BLaER1 (cell line): Measurements from ENCODE around the gene TADA2A.
A peak's percentile ranks its signal among the peaks of the same experiment; 100 is the strongest.

Source experiments
- H3K27ac ChIP-seq: shearing (Covaris generic); formaldehyde crosslinking; 2 replicates; pipeline ENCODE4 v1.8.1; 2022
- H3K27me3 ChIP-seq: shearing (Covaris generic); formaldehyde crosslinking; 2 replicates; pipeline ENCODE4 v1.8.1; 2022
- H3K36me3 ChIP-seq: shearing (Covaris generic); formaldehyde crosslinking; 2 replicates; pipeline ENCODE4 v1.8.1; 2022
- H3K4me1 ChIP-seq: shearing (Covaris generic); formaldehyde crosslinking; 2 replicates; pipeline ENCODE4 v1.8.1; 2022
- H3K4me2 ChIP-seq: shearing (Covaris generic); formaldehyde crosslinking; 2 replicates; pipeline ENCODE4 v1.8.1; 2022
- H3K4me3 ChIP-seq: shearing (Covaris generic); formaldehyde crosslinking; 2 replicates; pipeline ENCODE4 v1.8.1; 2022
- H3K9ac ChIP-seq: shearing (Covaris generic); formaldehyde crosslinking; 2 replicates; pipeline ENCODE4 v1.8.1; 2022
- H3K9me3 ChIP-seq: shearing (Covaris generic); formaldehyde crosslinking; 2 replicates; pipeline ENCODE4 v1.8.1; 2022
- H4K20me1 ChIP-seq: shearing (Covaris generic); formaldehyde crosslinking; 2 replicates; pipeline ENCODE4 v1.8.1; 2022
- Cebpa-rat ChIP-seq: shearing (Covaris generic); IDR thresholded peaks from 2 replicates; pipeline ENCODE4 v1.8.1; 2022

TADA2A gene, protein sequence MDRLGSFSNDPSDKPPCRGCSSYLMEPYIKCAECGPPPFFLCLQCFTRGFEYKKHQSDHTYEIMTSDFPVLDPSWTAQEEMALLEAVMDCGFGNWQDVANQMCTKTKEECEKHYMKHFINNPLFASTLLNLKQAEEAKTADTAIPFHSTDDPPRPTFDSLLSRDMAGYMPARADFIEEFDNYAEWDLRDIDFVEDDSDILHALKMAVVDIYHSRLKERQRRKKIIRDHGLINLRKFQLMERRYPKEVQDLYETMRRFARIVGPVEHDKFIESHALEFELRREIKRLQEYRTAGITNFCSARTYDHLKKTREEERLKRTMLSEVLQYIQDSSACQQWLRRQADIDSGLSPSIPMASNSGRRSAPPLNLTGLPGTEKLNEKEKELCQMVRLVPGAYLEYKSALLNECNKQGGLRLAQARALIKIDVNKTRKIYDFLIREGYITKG

DNA sequence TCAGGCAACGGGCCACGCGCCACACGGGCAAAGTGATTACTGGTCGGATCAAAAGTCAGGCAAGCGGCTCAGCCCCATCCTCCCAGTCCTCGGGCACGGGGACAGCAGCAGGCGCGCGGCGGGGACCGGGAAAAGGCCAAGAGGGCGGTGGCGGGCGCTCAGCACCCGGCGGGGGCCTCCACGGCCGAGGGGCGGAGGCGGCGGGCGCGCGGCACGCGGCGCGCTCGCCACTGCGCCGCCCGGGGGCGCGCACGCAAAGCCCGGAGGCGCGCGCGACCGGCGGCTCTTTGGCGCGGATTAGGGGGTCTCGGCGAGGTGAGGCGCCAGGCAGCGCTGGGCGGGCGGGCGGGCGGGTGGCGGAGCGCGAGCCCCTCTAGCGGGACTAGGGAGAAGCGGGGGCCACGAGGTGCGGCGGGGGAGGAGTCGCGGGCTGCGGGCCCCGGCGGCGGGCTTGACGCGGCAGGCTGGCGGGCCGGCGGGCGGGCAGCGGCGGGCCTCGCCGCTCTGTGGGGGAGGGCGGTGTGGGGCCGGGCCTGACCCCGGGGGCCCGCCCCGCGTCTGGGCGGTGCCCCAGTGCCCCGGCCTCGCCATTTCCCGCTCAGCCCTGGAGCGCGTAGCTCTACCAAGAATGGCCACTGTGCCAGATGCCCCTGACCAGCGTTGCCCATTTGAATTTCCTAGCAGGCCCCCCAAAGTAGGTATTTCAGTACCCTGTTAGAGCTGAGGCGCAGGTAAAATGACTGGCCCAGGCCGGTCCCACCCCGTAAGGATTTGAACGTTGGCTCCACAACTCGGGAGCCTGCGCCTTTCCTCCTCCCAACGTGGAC is at the start of gene TADA2A, which contains the start of gene ACACA:
Gene TADA2A (plus strand): TSS at position 252 of the 827 bp plus-strand sequence. CDS start 4,480 bp downstream, outside the sequence.
Gene ACACA (minus strand): TSS at position 202 of the 827 bp plus-strand sequence. CDS start 537 bp downstream, outside the sequence.
- H3K9ac ChIP-seq: peak within 1 kb of the TSS; percentile 91
- H3K4me2 ChIP-seq: peak within 1 kb of the TSS; percentile 77
- peak within 1 kb of the TSS; percentile 89 for H3K27ac ChIP-seq
- no peaks in the 10 kb centered on the region for H3K27me3 ChIP-seq
- TF ChIP-seq Cebpa-rat: no peak
- H4K20me1 ChIP-seq: no peaks in the 10 kb centered on the region
- H3K4me1 ChIP-seq: peaks cover 32% of the 10 kb centered on the region
- H3K4me3 ChIP-seq: peak within 1 kb of the TSS; percentile 78
- H3K36me3 ChIP-seq: peaks cover 23% of the 10 kb centered on the region
- no peaks in the 10 kb centered on the region for H3K9me3 ChIP-seq

DNA sequence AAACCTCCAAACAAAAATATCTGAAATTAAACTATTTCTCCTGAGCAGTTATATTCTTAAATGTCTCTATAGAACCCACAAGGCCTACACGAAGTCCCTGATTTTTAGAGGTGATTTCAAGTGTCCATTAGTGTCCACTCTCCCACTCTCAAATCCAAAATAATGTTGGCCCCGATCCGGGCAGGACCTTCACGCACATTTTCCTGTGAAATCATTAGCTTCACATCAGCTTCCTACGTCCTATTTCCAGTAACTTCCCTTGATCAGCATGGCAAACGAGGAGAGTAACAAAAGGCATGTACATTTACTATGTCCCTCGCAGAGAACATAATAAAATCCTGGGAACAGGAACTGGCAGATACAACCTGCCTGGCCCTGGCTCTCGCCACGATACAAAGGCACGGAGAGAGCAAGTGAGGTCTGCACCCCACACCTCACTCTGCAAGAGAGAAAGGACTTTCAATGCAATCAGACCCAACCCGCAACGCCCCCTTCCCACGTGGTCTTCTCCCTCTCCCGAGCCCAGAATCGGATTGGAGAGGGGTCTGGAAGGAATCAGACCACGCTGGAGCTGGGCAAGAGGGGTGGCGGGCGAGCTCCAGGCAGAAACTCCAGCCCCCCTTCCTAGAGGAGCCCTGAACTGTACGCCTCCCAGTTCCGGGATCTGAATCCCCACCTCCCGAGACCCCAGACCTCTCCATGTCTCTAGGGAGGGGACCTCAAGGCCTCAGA is 48.4 kb upstream of the TADA2A start:
- Histone ChIP-seq H3K9ac (peak overlapping the region; percentile 96), H3K27ac (peak overlapping the region; percentile 91), H3K27me3 (no peaks in the 10 kb centered on the region), H3K9me3 (no peaks in the 10 kb centered on the region), H3K4me3 (peak overlapping the region; percentile 98), H3K4me1 (peaks cover 27% of the 10 kb centered on the region), H3K36me3 (peaks cover 20% of the 10 kb centered on the region), H4K20me1 (peaks cover 45% of the 10 kb centered on the region), H3K4me2 (peak overlapping the region; percentile 80)
- TF ChIP-seq Cebpa-rat: no peak

DNA sequence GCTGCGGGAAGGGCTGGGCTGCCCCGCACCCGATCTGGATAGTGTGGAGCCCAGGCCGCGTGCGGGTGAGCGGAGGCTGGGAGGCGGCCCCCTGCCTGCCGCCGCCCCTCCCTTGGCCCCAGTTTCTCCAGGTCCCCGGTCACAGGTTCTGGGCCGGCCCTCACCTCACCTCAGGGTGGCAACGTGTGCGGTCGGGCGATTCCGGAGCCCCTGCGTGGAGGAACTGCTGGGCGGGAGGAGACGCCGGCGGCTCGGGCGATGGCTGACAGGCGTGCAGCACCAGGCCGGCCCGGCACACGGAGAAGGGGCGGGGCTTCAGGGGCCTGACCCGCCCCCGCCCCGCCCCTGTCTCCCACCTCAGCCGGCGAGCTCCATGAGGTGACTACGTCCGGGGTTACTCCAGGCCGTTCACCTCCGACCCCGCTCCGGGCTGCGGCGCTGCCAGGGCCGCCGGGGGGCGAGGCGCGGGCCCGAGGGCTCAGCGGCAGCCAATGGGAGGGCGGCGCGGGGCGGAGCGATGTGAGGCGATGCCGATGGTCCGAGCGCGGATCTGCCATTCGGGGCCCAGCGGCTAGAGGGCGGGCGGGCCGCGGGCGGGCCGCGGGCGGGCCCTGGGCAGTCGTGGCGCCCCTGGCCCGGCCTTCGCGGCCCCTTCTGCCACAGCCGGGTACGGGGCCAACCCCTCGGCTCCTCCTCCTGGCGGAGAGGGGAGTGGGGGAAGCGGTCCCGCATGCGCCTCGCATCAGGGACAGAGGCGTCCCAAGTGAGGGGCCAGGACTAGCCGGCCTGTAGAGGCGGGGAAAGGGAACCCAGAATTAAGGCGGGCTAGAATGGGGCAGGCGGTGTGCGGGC is 47.6 kb upstream of the TADA2A start:
- no peaks in the 10 kb centered on the region for H3K9me3 ChIP-seq
- H3K36me3 ChIP-seq: peaks cover 12% of the 10 kb centered on the region
- TF ChIP-seq Cebpa-rat: no peak
- peak overlapping the region; percentile 80 for H3K4me2 ChIP-seq
- H3K27me3 ChIP-seq: no peaks in the 10 kb centered on the region
- peak overlapping the region; percentile 96 for H3K9ac ChIP-seq
- H3K4me3 ChIP-seq: peak overlapping the region; percentile 98
- peaks cover 27% of the 10 kb centered on the region for H3K4me1 ChIP-seq
- peak overlapping the region; percentile 91 for H3K27ac ChIP-seq
- peaks cover 37% of the 10 kb centered on the region for H4K20me1 ChIP-seq

DNA sequence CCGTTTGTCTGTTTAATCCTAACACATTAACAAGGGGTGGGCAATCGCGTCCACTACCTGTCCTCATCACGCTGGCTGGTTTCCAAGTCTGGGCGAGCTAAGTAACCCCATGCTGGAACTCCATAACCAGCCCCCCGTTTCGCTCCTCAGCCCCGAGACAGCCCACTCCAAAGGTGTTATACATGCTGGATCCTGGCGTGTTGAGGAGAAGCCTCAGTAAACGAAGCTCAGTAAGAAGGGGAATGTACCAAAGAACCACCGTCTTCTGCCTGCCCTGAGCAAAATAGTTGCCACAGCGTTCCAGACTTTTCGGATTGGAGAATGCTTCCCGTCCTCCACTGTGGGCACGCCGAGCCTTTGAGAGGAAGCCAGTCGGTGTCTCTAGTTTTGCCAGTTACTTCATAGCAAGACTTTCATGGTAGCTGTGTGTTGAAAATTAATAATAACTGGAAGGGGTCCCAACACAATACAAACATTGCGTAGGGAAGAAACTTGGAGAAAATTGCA is 47.0 kb upstream of the TADA2A start:
- H3K4me1 ChIP-seq: peaks cover 27% of the 10 kb centered on the region
- H3K36me3 ChIP-seq: peaks cover 6% of the 10 kb centered on the region; the same call in 1 of the 2 replicates
- H3K9me3 ChIP-seq: no peaks in the 10 kb centered on the region
- no peaks in the 10 kb centered on the region for H3K27me3 ChIP-seq
- no peak for TF ChIP-seq Cebpa-rat
- H3K9ac ChIP-seq: peak overlapping the region; percentile 96
- H3K4me3 ChIP-seq: peak overlapping the region; percentile 98
- peak overlapping the region; percentile 89 for H3K27ac ChIP-seq
- H4K20me1 ChIP-seq: peaks cover 30% of the 10 kb centered on the region
- peak overlapping the region; percentile 80 for H3K4me2 ChIP-seq

DNA sequence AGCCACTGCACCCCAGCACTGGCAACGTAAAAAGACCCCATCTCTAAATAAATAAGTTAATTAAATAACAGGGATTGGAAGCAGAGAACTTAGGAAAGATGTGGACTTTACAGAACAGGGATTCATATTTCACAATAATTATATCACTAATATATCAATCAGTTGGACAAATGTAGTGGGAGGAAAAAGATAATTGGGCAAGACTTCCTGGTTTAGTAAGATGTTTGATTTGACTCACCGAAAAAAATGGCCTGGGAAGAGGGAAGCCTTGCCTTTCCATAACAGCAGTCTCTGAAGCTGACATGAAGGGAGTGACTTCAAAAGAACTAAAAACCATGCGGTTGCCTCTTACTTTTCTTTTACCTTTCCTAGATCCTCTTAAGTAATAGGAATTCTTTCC is 46.1 kb upstream of the TADA2A start:
- no peaks in the 10 kb centered on the region for H3K36me3 ChIP-seq
- H3K9me3 ChIP-seq: no peaks in the 10 kb centered on the region
- no peak overlapping the region for H3K4me2 ChIP-seq
- TF ChIP-seq Cebpa-rat: no peak
- H4K20me1 ChIP-seq: peaks cover 25% of the 10 kb centered on the region
- no peak overlapping the region for H3K4me3 ChIP-seq
- H3K27ac ChIP-seq: no peak overlapping the region
- H3K4me1 ChIP-seq: peaks cover 27% of the 10 kb centered on the region
- no peaks in the 10 kb centered on the region for H3K27me3 ChIP-seq
- H3K9ac ChIP-seq: no peak overlapping the region

DNA sequence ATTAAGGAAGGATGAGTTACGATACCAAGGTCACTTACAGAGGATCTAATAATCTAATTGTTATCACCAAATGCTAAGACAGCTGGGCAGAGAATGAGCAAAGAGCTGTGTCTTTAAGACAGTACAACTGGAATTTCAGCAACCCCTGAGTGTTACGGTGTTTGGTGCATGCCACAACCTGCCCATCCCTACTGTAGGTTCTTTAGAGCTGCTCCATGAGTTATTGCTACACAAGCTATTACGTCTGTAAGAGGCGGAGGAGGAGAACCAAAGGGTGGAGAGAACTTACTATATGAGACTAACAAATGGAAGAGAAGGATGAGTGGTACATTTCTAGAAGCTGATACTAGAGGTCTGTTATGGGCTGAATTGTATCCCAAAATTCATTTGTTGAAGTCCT is 45.1 kb upstream of the TADA2A start:
- H3K9me3 ChIP-seq: no peaks in the 10 kb centered on the region
- no peak for TF ChIP-seq Cebpa-rat
- no peak overlapping the region for H3K4me2 ChIP-seq
- H4K20me1 ChIP-seq: peaks cover 16% of the 10 kb centered on the region
- H3K27ac ChIP-seq: no peak overlapping the region
- no peaks in the 10 kb centered on the region for H3K27me3 ChIP-seq
- peaks cover 27% of the 10 kb centered on the region for H3K4me1 ChIP-seq
- no peaks in the 10 kb centered on the region for H3K36me3 ChIP-seq
- no peak overlapping the region for H3K9ac ChIP-seq
- H3K4me3 ChIP-seq: no peak overlapping the region

DNA sequence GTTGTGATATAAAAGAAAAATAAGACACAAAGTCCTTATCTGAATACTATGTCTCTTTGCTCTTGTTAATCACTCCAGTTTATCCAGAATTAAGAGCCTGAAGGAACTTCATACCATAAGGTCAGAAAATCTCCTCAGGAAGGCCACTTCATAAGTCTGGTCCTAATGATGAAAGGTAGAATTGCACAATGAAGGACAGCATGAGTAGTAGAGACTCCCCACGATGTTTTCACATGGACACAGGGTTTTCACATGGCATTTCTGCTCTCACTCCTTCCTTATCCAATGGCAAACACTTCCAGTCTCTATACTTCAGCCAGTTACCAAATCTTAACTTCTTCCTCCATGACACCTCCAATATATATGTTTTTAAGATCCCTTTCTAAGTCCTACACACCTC is 41.1 kb upstream of the TADA2A start:
- Histone ChIP-seq H3K36me3 (no peaks in the 10 kb centered on the region), H3K4me1 (no peaks in the 10 kb centered on the region), H3K4me3 (no peak overlapping the region), H4K20me1 (no peaks in the 10 kb centered on the region), H3K27ac (no peak overlapping the region), H3K4me2 (no peak overlapping the region), H3K27me3 (no peaks in the 10 kb centered on the region), H3K9ac (no peak overlapping the region), H3K9me3 (no peaks in the 10 kb centered on the region)
- TF ChIP-seq Cebpa-rat: no peak

DNA sequence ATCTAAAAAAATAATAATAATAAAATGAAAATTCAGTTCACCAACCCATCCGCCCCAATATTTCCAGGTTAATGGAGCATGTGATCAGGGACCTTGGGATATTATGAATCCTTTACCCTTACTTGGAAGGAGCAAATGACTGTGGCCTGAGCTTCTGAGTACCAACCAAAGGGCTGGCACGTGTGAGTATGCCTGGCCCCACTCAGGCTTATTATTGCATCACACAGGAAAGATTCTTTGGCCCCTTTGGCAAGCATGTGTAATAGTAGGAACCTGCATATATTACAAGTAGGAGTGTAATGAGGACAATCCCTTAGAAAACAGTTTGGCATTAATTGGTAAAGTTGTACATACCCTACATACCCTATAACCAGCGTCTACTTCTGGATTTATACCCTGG is 38.1 kb upstream of the TADA2A start:
- no peak overlapping the region for H3K27ac ChIP-seq
- H3K9me3 ChIP-seq: no peaks in the 10 kb centered on the region
- no peak overlapping the region for H3K4me3 ChIP-seq
- H4K20me1 ChIP-seq: no peaks in the 10 kb centered on the region
- H3K36me3 ChIP-seq: no peaks in the 10 kb centered on the region
- no peak for TF ChIP-seq Cebpa-rat
- no peaks in the 10 kb centered on the region for H3K27me3 ChIP-seq
- H3K9ac ChIP-seq: no peak overlapping the region
- H3K4me1 ChIP-seq: no peaks in the 10 kb centered on the region; the same call in 1 of the 2 replicates
- H3K4me2 ChIP-seq: no peak overlapping the region
